CD1c-positive myeloid dendritic cell (primary cell): ENCODE data around the gene GKN2.

ENCODE experiments used
- DNase-seq: peaks from one replicate; pipeline ENCODE4 v3.0.0-alpha.2; 2016; ENCODE audit errors: extremely low spot score

GKN2 gene

GRCh38 chr2:68952887-68953521 lies at the start of gene GKN2:
Gene GKN2 (minus strand): TSS chr2:68952893. CDS start chr2:68952861, 32 bp downstream.
- no peak for DNase-seq

- DNase-seq = no peak
These were observed 49.2 kb upstream of the GKN2 start for GRCh38 chr2:69001879-69002278.

- no peak for DNase-seq
These were observed 44.7 kb upstream of the GKN2 start for GRCh38 chr2:68997401-68997800.

GRCh38 chr2:68995916-68996315 lies 43.2 kb upstream of the GKN2 start:
- no peak for DNase-seq

- DNase-seq = peak; percentile 2
These were observed 42.2 kb upstream of the GKN2 start for GRCh38 chr2:68994864-68995263.

GRCh38 chr2:68993660-68994059 lies 41.0 kb upstream of the GKN2 start:
- DNase-seq = no peak

- no peak for DNase-seq
These were observed 40.2 kb upstream of the GKN2 start for GRCh38 chr2:68992933-68993332.

GRCh38 chr2:68992341-68992740 lies 39.6 kb upstream of the GKN2 start:
- no peak for DNase-seq

- no peak for DNase-seq
These were observed 36.3 kb upstream of the GKN2 start for GRCh38 chr2:68989035-68989434.

- DNase-seq = no peak
These were observed 34.4 kb upstream of the GKN2 start for GRCh38 chr2:68987021-68987503.

- DNase-seq = no peak
These were observed 28.3 kb upstream of the GKN2 start for GRCh38 chr2:68980956-68981355.

GRCh38 chr2:68978098-68978497 lies 25.4 kb upstream of the GKN2 start:
- DNase-seq = no peak

- DNase-seq = no peak
These were observed 24.8 kb upstream of the GKN2 start for GRCh38 chr2:68977453-68977852.

- no peak for DNase-seq
These were observed 23.2 kb upstream of the GKN2 start for GRCh38 chr2:68975844-68976243.

- DNase-seq = no peak
These were observed 22.4 kb upstream of the GKN2 start for GRCh38 chr2:68974946-68975665.

GRCh38 chr2:68974251-68974650 lies 21.6 kb upstream of the GKN2 start, which contains the start of gene GKN1:
Gene GKN1 (plus strand): TSS chr2:68974636. CDS start chr2:68974678, 42 bp downstream.
- no peak for DNase-seq

GRCh38 chr2:68971591-68972231 lies 19.0 kb upstream of the GKN2 start:
- no peak for DNase-seq

GRCh38 chr2:68970566-68971265 lies 18.0 kb upstream of the GKN2 start:
- DNase-seq = no peak

GRCh38 chr2:68969736-68970490 lies 17.2 kb upstream of the GKN2 start:
- DNase-seq = no peak

- peak; percentile 61 for DNase-seq
These were observed 15.5 kb upstream of the GKN2 start for GRCh38 chr2:68968221-68968620.

- DNase-seq = no peak
These were observed 11.6 kb upstream of the GKN2 start for GRCh38 chr2:68964282-68964681.
